Left colon (tissue), 2 donors: ENCODE measurements around the gene MAP4K1. TPM values are rescaled to one million over a fixed set of nuclear protein-coding genes. Genes with fewer than 3 reads are reported as not detected.

Experiments
- ATAC-seq: fragments of 200-7000 bp; cut with Tn5 transposase; one replicate; pipeline ENCODE4 v1.9.1; 2020; ENCODE audit warnings: mild to moderate bottlenecking, moderate library complexity
- DNase-seq, 2 donors: peaks; one replicate each; pipeline ENCODE4 v3.0.0-alpha.2; 2020
- intact Hi-C, 2 donors: fragments of 100-400 bp; cut with DNase I in 1 of 2; cut with micrococcal nuclease in 1 of 2; formaldehyde crosslinking; loops; one replicate each; pipeline versions ENCODE4 v1.11.2 to v1.14.0; 2022; cut with DNase I, micrococcal nuclease
- long read RNA-seq: library from polyadenylated mRNA; unstranded; transcript quantifications from one replicate; pipeline ENCODE4 v2.0.0, GENCODE V29; 2021
- total RNA-seq, 2 donors: library from RNA; stranded (reverse); fragmentation: NEBNext Ultra II Directional; extraction: Animal tissue kit (Norgen Biotek cat#: 25700); gene quantifications; one replicate each; pipeline ENCODE4 v1.2.1, GENCODE V29; 2021
- donor health status: DM: no; HTN: no; CAD: no.
- donor health status: DM: yes; HTN: yes; CAD: no.

Gene MAP4K1
- 1 to 10 TPM; 2.9 to 6.6 TPM for total RNA-seq
- long read RNA-seq: 0 reads

GRCh38 chr19:38617764-38618589 lies at the start of gene MAP4K1:
MAP4K1 (minus strand) TSS chr19:38617953; CDS start chr19:38617895, 58 bp downstream.
- DNase-seq (peak; percentile 72 to 76), ATAC-seq (peak; percentile 9)
- intact Hi-C loops: no loop called here

- peak; percentile 22 for ATAC-seq
- intact Hi-C loops: no loop called here
- DNase-seq: no peak
These were observed 49.1 kb upstream of the MAP4K1 start for GRCh38 chr19:38666663-38667511.

- ATAC-seq (no peak), DNase-seq (peak; percentile 54 to 71)
- intact Hi-C loops: no loop called here
These were observed 48.4 kb upstream of the MAP4K1 start for GRCh38 chr19:38665950-38666662.

- no peak for ATAC-seq
- DNase-seq: no peak
These were observed 47.6 kb upstream of the MAP4K1 start for GRCh38 chr19:38665219-38665931.

DNA sequence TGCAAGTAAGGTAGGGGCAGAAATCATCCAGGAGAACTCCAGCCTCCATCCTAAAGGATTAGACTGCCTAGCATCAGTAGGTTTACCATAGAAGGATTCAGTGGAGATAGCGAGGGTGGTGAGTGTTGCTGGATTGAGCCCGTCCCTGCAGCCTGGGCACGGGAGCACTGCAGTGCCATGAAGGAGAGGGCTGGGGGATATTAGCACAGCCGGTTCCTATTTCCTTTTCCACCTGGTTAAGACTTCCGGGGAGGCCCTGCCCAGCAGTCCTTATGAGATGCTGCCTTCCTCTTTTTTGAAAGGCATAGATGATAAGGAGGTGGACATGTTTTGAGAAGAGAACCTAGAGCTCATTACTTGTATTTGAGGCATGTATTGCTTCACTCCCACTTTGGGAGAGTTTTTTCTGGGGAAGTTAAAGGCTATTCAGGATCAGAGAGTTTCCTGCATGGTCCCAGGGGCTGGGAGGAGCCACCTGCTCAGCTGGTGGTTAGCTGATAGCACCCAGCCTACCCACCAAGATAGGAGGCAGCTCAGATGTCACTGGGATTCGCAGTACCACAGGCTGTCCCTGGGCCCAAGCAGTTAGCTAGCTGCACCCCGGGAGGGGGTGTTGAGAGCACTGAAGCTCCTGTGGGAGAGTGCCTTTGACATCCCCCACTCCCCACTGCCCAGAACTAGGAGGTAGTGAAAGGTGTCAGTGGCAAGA lies 46.9 kb upstream of the MAP4K1 start:
- intact Hi-C loops: no loop called here
- no peak for ATAC-seq
- DNase-seq: no peak

More at GRCh38 chr19:38665219-38665931, 47.6 kb upstream of the MAP4K1 start:
- intact Hi-C loops: no loop called here

DNA sequence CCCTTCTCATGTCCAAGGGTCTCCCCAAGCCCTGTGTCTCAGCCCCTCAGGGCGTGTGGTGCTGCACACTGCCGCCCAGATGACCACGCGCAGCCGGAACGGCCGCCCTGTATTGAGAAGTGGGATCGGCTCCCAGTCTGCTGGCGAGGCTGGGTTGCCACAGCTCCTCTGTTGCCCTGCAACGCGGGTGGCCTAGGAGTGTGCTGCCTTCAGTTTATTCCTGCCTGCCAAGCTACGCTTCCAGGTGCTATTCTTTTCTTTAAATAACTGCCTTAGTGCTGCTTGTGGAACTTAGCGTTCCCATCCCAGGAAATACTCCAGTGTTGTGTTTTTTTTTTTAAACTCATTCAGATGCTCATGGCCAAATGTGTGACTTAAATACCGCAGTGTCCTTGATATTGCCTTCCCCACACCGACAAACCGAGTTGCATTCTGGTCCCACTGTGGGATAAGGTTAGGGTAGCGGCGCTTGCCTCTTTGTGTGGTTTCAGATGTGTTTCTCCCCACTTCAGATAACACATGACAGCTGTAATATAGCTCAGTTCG lies 46.3 kb upstream of the MAP4K1 start:
- intact Hi-C loops: no loop called here
- ATAC-seq (no peak), DNase-seq (peak in 1 of 2 donors; percentile 74)

GRCh38 chr19:38663156-38663651 lies 45.5 kb upstream of the MAP4K1 start:
- no peak for DNase-seq
- no peak for ATAC-seq
- intact Hi-C loops: no loop called here

- DNase-seq (no peak), ATAC-seq (no peak)
- intact Hi-C loops: no loop called here
These were observed 44.9 kb upstream of the MAP4K1 start for GRCh38 chr19:38662537-38663155.

- intact Hi-C loops: no loop called here
- DNase-seq (peak in 1 of 2 donors; percentile 64), ATAC-seq (peak; percentile 67)
These were observed 44.2 kb upstream of the MAP4K1 start for GRCh38 chr19:38661996-38662395.

DNA sequence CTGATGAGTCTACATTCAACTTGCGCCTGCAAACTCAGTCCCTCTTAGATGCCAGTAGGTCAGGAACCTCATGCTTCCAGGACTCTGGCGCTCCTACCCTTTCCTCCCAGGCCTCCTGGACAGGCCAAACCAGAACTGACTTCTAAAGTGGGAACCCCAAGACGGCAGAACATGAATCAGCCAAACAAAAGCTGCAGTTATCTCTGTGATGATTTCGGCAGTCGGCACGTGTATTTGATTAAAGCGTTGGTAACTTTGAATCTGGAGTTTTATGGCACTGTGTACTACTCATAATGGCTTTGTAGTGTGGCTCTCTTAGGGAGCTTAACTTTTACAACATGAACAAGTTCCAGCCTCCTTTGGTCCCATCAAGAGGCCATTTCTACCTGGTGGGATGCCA lies 43.4 kb upstream of the MAP4K1 start:
- no peak for DNase-seq
- intact Hi-C loops: no loop called here
- ATAC-seq: peak; percentile 45

DNA sequence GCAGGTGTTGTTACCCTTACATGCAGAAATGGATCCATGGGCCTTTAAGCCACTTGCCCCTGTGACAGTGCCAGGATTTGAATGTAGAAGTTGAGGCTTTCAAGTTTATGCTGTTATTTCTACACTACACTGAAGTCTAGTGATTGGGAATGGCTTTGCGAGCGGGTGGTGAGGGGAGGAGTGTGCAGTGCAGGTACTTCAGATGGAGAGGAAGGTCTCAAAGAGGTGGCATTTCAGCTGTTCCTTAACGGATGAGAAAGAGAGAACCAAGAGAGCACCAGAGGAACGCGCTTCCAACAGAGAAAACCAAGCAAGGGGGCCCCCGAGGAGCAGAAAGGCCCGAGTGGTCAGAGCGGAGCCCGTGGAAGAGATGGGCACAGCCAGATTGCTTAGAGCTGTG lies 43.0 kb upstream of the MAP4K1 start:
- intact Hi-C loops: no loop called here
- DNase-seq: no peak
- no peak for ATAC-seq

GRCh38 chr19:38658462-38659306 lies 40.9 kb upstream of the MAP4K1 start:
- ATAC-seq (peak; percentile 64), DNase-seq (peak in 1 of 2 donors; percentile 72)
- intact Hi-C loops: loop anchor here in 1 of 2 donors (10.0 kb wide), 1 partner anchor 56 kb away; no protein-coding TSS in a partner anchor

- intact Hi-C loops: loop anchor here in 1 of 2 donors (10.0 kb wide), 1 partner anchor 57 kb away; no protein-coding TSS in a partner anchor
- DNase-seq (no peak), ATAC-seq (no peak)
These were observed 40.0 kb upstream of the MAP4K1 start for GRCh38 chr19:38657633-38658222.

- no peak for ATAC-seq
- intact Hi-C loops: loop anchor here in 1 of 2 donors (10.0 kb wide), 1 partner anchor 58 kb away; no protein-coding TSS in a partner anchor
- DNase-seq: no peak
These were observed 38.6 kb upstream of the MAP4K1 start for GRCh38 chr19:38656171-38656981.
